HUES6 (cell line): ENCODE data around the gene CELA2A.
"Not testable (repeated sequence)": the region's sequence is repeated elsewhere in the genome, so short reads cannot be mapped to it uniquely, and the experiment has no call there.

Source experiments
- H3K27ac ChIP-seq: 2 replicates; pipeline ENCODE4 v1.7.0; 2013; ENCODE audit warnings: low read depth, mild to moderate bottlenecking, low read length, inconsistent platforms
- H3K27me3 ChIP-seq: 2 replicates; pipeline ENCODE4 v1.6.1; 2013; ENCODE audit warnings: low read length; ENCODE audit not compliant: control insufficient read depth, insufficient read depth
- H3K36me3 ChIP-seq: 2 replicates; pipeline ENCODE4 v1.6.1; 2013; ENCODE audit warnings: low read length; ENCODE audit not compliant: control insufficient read depth, insufficient read depth
- H3K4me1 ChIP-seq: 2 replicates; pipeline ENCODE4 v1.6.1; 2013; ENCODE audit warnings: low read length; ENCODE audit not compliant: control insufficient read depth, insufficient read depth
- H3K4me3 ChIP-seq: 2 replicates; pipeline ENCODE4 v1.5.1; 2013; ENCODE audit warnings: low read depth, low read length
- H3K9ac ChIP-seq: one replicate; pipeline ENCODE4 v1.6.1; 2013; ENCODE audit warnings: mild to moderate bottlenecking, low read length
- H3K9me3 ChIP-seq: 2 replicates; pipeline ENCODE4 v1.6.1; 2013; ENCODE audit warnings: low read depth, low read length; ENCODE audit not compliant: control insufficient read depth, insufficient read depth

Gene CELA2A

GRCh38 chr1:15434739-15435138 lies 21.8 kb upstream of the CELA2A start:
- not testable (repeated sequence) for H3K4me1 ChIP-seq, H3K36me3 ChIP-seq, H3K9me3 ChIP-seq, H3K9ac ChIP-seq, H3K4me3 ChIP-seq, H3K27ac ChIP-seq, H3K27me3 ChIP-seq

GRCh38 chr1:15435239-15436077 lies 21.1 kb upstream of the CELA2A start:
- H3K27me3 ChIP-seq, result no peaks in the 10 kb centered on the region
- H3K36me3 ChIP-seq, result no peaks in the 10 kb centered on the region
- no peaks in the 10 kb centered on the region; the same call in 1 of the 2 replicates for H3K4me1 ChIP-seq

GRCh38 chr1:15436881-15437442 lies 19.6 kb upstream of the CELA2A start:
- Histone ChIP-seq H3K36me3 (no peaks in the 10 kb centered on the region), H3K27ac (no peak overlapping the region), H3K27me3 (no peaks in the 10 kb centered on the region), H3K4me3 (no peak overlapping the region), H3K4me1 (no peaks in the 10 kb centered on the region; the same call in 1 of the 2 replicates), H3K9me3 (no peaks in the 10 kb centered on the region), H3K9ac (no peak overlapping the region)

More at GRCh38 chr1:15435239-15436077, 21.1 kb upstream of the CELA2A start:
- no peak overlapping the region for H3K9ac ChIP-seq
- H3K9me3 ChIP-seq, result no peaks in the 10 kb centered on the region
- H3K4me3 ChIP-seq, result no peak overlapping the region
- H3K27ac ChIP-seq, result no peak overlapping the region

GRCh38 chr1:15439325-15439724 lies 17.2 kb upstream of the CELA2A start:
- H3K27me3 ChIP-seq, result no peaks in the 10 kb centered on the region
- H3K4me3 ChIP-seq, result no peak overlapping the region
- no peaks in the 10 kb centered on the region for H3K4me1 ChIP-seq
- no peak overlapping the region for H3K27ac ChIP-seq
- H3K36me3 ChIP-seq, result no peaks in the 10 kb centered on the region
- H3K9ac ChIP-seq, result no peak overlapping the region
- no peaks in the 10 kb centered on the region for H3K9me3 ChIP-seq

GRCh38 chr1:15440357-15440756 lies 16.2 kb upstream of the CELA2A start:
- Histone ChIP-seq H3K4me3 (no peak overlapping the region), H3K4me1 (no peaks in the 10 kb centered on the region), H3K9ac (no peak overlapping the region), H3K27me3 (no peaks in the 10 kb centered on the region), H3K36me3 (no peaks in the 10 kb centered on the region), H3K27ac (no peak overlapping the region), H3K9me3 (no peaks in the 10 kb centered on the region)

GRCh38 chr1:15441247-15441646 lies 15.3 kb upstream of the CELA2A start:
- Histone ChIP-seq H3K4me1 (no peaks in the 10 kb centered on the region), H3K27ac (no peak overlapping the region), H3K9ac (no peak overlapping the region), H3K36me3 (no peaks in the 10 kb centered on the region), H3K9me3 (no peaks in the 10 kb centered on the region), H3K4me3 (no peak overlapping the region), H3K27me3 (no peaks in the 10 kb centered on the region)

GRCh38 chr1:15442119-15442518 lies 14.4 kb upstream of the CELA2A start:
- Histone ChIP-seq H3K27ac (no peak overlapping the region), H3K4me3 (no peak overlapping the region), H3K9me3 (no peaks in the 10 kb centered on the region), H3K9ac (no peak overlapping the region), H3K36me3 (no peaks in the 10 kb centered on the region), H3K4me1 (no peaks in the 10 kb centered on the region), H3K27me3 (no peaks in the 10 kb centered on the region)

GRCh38 chr1:15442759-15443158 lies 13.8 kb upstream of the CELA2A start:
- no peaks in the 10 kb centered on the region for H3K27me3 ChIP-seq
- H3K9me3 ChIP-seq, result no peaks in the 10 kb centered on the region
- H3K4me1 ChIP-seq, result no peaks in the 10 kb centered on the region
- H3K9ac ChIP-seq, result no peak overlapping the region
- H3K4me3 ChIP-seq, result no peak overlapping the region
- H3K27ac ChIP-seq, result no peak overlapping the region
- H3K36me3 ChIP-seq, result no peaks in the 10 kb centered on the region

- Histone ChIP-seq H3K27me3 (no peaks in the 10 kb centered on the region), H3K27ac (no peak overlapping the region), H3K4me1 (no peaks in the 10 kb centered on the region), H3K9ac (no peak overlapping the region), H3K36me3 (no peaks in the 10 kb centered on the region), H3K4me3 (no peak overlapping the region), H3K9me3 (no peaks in the 10 kb centered on the region)
Observed at GRCh38 chr1:15443281-15443680, 13.3 kb upstream of the CELA2A start.

- Histone ChIP-seq H3K27me3 (no peaks in the 10 kb centered on the region), H3K36me3 (no peaks in the 10 kb centered on the region), H3K4me3 (no peak overlapping the region), H3K27ac (no peak overlapping the region), H3K9ac (no peak overlapping the region), H3K9me3 (no peaks in the 10 kb centered on the region), H3K4me1 (no peaks in the 10 kb centered on the region)
Observed at GRCh38 chr1:15444468-15445389, 11.8 kb upstream of the CELA2A start.
